ENCODE measurements around the gene ADAMTS15.

ADAMTS15 gene, protein sequence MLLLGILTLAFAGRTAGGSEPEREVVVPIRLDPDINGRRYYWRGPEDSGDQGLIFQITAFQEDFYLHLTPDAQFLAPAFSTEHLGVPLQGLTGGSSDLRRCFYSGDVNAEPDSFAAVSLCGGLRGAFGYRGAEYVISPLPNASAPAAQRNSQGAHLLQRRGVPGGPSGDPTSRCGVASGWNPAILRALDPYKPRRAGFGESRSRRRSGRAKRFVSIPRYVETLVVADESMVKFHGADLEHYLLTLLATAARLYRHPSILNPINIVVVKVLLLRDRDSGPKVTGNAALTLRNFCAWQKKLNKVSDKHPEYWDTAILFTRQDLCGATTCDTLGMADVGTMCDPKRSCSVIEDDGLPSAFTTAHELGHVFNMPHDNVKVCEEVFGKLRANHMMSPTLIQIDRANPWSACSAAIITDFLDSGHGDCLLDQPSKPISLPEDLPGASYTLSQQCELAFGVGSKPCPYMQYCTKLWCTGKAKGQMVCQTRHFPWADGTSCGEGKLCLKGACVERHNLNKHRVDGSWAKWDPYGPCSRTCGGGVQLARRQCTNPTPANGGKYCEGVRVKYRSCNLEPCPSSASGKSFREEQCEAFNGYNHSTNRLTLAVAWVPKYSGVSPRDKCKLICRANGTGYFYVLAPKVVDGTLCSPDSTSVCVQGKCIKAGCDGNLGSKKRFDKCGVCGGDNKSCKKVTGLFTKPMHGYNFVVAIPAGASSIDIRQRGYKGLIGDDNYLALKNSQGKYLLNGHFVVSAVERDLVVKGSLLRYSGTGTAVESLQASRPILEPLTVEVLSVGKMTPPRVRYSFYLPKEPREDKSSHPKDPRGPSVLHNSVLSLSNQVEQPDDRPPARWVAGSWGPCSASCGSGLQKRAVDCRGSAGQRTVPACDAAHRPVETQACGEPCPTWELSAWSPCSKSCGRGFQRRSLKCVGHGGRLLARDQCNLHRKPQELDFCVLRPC

DNA sequence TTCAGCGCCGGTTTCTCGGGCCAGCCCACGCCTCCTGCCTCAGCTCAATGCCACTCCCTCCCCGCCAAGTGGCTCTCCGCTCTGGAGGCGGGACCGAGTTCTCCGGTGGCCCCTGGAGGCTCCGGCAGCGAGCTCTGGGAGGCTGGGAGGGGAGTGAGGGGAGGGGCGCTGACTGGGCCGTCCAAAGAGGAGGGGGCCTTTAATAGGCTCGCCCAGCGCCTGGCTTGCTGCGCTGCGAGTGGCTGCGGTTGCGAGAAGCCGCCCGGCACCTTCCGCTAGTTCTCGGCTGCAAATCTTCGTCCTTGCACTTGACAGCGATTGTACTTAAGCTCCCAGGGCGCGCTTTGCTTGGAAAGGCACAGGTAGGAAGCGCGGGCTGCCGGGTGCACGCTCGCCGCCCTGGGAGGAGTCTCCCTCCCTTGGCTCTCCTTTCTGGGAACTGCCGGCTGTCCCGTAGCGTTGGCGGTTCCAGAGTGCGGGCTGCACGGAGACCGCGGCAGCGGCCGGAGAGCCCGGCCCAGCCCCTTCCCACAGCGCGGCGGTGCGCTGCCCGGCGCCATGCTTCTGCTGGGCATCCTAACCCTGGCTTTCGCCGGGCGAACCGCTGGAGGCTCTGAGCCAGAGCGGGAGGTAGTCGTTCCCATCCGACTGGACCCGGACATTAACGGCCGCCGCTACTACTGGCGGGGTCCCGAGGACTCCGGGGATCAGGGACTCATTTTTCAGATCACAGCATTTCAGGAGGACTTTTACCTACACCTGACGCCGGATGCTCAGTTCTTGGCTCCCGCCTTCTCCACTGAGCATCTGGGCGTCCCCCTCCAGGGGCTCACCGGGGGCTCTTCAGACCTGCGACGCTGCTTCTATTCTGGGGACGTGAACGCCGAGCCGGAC, at the start of gene ADAMTS15:
Gene ADAMTS15, plus strand, starts transcription at position 230 of the 894 bp plus-strand sequence. Its CDS starts 329 bp downstream, at position 559.
- peak; percentile 57 for DNase-seq

DNA sequence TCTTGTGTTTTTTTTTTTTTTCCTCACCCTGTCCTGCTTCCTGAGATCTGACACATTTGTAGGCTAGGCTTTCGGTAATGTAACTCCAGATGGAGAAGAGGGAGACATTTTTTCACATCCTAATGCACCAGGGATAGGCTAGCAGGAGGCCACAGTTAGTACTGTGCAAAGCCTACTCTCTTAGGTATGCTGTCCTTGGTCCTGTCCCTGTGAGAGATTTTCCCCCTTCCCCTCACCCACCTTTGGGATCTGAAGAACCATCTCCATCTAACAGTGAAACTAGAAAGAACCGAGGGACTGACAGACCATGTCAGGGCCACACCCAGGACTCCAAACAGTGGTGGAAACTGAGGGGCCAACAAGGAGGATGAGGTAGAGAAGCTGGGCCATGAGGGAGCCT, 49.2 kb upstream of the ADAMTS15 start:
- DNase-seq = no peak

DNA sequence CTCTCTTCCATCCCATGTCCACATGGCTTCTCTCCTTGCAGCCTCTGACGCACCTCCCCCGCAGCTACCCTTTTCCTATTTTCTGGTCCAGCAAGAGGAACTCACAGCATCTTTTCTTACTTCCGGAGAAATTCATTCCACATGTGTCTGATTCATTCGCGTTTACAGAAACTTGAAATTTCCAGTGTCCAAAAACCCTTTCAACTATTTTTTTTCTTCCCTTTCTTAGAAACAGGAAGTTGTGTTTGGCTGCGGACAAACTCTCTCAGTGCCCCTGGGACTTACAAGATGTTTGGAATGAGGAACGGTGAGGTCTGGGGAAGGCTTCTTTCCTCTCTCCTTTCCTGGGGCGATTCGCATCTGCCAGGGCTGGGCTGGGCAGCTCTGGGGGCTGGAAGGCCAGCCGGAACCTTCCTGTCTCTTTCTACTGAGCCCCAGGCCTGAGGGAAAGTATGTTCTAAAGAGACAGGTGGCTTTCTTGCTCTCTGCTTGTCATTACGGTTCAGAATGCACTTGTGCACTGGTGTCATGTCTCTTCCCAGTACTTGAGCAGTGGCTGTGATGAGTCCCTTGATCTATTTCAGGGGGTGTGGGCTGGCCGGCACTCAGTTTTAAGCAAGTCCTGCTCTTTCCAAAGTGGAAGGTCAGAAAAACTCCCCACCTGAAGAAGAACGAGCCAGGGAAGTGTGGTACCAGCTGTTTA, 47.5 kb upstream of the ADAMTS15 start:
- DNase-seq = no peak

GRCh38 chr11:130402570-130402969, 45.9 kb upstream of the ADAMTS15 start:
- DNase-seq = no peak

- no peak for DNase-seq
These were observed 45.1 kb upstream of the ADAMTS15 start for GRCh38 chr11:130403271-130403804.

DNA sequence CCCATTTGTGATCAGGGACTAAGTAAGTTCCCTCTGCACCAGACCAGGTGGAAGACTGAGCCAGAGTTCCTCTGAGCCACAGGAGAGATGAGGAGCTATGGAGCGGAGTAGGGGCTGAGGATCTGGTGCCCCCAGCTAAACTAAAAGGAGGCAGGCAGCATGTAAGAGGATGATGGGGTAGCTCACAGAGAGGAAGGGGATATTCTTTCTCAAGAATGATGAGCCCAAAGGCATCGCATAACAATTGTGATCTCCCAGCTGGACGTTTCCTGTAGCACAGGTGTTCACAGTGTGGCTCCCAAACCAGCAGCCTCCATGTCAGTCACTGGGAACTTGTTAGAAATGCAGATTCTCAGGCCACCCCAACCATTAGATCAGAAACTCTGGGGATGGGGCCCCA, 44.5 kb upstream of the ADAMTS15 start:
- no peak for DNase-seq

DNA sequence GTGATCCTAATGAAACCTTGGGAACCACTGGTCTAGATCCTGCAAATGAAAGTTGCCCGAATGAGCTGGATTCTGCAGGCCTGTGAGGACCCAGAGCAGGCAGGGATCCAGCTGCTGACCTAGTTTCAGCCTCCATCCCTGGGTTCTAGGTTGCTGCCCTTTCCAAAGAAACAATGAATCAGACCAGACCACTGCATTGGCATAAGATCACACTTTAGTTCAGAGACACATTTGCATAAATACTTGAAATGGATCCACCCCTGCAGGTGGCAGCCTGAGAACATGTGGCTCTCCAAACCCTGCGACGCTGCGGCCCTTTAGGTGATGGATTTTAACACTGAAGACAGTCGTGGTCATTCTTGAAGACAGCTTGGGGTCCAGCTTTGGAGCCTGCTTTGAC, 43.7 kb upstream of the ADAMTS15 start:
- DNase-seq = no peak

GRCh38 chr11:130405428-130405827, 43.0 kb upstream of the ADAMTS15 start:
- no peak for DNase-seq

DNA sequence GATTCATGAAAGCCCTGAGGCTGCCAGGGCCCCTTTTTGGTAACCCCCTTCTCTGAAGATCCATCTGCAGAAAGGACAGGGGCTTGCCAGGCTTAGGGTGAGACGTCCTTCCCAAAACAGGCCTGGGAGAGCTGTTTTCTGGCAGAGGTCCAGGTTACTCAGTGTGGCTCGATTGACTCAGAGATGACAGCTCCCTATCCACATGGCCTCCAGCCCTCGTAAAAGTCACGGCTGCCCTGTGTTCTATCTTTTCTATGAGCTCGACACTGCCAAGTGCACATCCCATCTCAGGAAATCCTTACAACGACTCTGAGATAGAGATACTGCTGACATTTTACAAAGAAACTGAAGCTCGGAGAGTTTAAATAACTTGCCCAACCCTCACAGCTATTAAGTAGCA, 40.5 kb upstream of the ADAMTS15 start:
- no peak for DNase-seq

DNA sequence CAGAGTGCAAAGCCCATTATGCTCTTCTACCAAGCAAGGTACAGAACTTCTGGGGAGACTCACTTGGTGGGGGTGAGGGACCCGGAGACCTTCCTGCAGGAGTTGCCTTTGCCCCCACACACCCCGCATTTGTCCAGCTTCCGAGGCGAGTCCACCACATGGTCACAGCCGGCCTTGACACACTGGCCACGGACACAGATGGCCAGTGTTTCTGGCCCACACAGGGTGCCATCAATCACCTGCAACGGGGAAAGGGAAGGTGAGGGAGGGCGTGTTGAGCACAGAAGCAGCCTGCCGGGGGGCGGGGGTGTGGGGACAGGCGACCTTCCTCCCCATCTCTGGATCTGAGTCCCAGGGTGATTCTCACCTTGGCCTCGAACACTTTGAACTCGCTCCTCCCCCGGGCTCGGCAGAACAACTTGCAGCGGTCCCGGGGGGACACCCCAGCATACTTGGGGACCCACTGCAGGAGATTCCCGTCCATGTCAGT, 40.0 kb upstream of the ADAMTS15 start:
- no peak for DNase-seq

GRCh38 chr11:130408901-130409300, 39.5 kb upstream of the ADAMTS15 start:
- DNase-seq = no peak

- DNase-seq = no peak
These were observed 38.7 kb upstream of the ADAMTS15 start for GRCh38 chr11:130409594-130410388.

GRCh38 chr11:130411223-130411622, 37.2 kb upstream of the ADAMTS15 start:
- no peak for DNase-seq

- peak; percentile 10 for DNase-seq
These were observed 34.9 kb upstream of the ADAMTS15 start for GRCh38 chr11:130413405-130414106.

DNA sequence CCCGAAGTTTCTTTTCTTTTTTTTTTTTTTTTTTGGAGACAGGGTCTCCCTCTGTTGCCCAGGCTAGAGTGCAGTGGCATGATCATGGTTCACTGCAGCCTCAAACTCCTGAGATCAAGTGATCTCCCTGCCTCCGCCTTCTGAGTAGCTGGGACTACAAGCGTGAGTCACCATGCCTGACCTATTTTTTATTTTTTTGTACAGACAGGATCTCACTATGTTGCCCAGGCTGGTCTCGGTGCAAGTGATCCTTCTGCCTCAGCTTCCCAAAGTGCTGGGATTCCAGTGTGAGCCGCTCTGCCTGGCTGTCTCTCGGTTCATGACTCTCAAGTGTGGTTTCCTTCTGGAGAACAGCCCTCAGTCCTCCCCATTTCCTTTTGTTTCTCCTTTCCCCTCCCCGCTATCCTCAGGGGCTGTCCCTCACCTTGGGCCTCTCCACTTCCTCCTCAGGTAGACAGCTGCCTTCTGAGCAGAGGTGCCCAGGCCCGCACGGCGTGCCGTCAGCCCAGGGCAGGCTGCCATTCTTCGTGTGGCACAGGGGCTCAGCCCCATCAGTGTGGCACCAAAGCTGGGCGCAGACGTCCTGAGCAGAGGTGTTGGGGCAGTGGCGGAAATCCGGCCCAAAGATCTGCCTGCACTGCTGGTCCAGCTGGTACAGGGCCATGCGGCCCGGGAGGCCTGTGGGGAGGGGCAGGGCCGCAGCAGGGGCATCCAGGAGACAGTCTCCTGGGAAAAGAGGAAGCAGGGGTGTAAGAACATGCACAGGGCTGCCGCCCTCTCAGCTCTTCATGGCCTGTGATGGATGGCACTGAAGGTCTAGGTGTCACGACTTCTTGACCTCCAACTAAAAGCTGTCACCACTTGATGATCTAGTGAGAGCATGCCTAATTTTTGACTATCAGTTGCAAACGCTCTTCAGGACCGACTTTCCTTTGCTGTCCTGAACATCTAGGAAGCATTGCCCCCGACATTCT, 34.1 kb upstream of the ADAMTS15 start:
- DNase-seq = no peak

GRCh38 chr11:130415731-130416529, 32.5 kb upstream of the ADAMTS15 start:
- no peak for DNase-seq

DNA sequence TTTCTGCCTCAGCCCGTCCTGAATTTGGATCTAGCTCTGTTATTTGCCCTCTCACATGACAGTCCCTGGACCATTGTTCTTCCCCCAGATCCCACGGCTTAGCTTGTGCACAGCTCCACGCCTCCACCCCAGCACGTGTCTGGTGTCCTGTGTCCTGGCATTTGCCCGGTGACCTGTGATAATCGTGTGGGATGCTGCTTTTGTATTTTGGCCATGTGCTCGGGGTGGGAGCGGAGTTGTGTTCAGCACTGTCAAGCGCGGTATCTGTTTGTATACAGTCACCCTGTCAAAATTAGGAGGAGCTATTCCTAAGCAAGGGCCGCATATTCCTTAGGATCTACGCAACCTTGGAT, 31.9 kb upstream of the ADAMTS15 start:
- no peak for DNase-seq

GRCh38 chr11:130416906-130417305, 31.5 kb upstream of the ADAMTS15 start:
- DNase-seq = no peak

All from activated CD4-positive, alpha-beta T cell treated with anti-CD3 and anti-CD28 coated beads, Interleukin-2, Interleukin-6, amounts not matched to agents 100 ng/mL and 50 ng/mL, durations not matched to agents 16 hours and 8 hours (primary cell).